ENCODE results near the gene ACTRT2. TPM values are rescaled to one million over a fixed set of nuclear protein-coding genes. Genes with fewer than 3 reads are reported as not detected.

Gene ACTRT2
- total RNA-seq, 4 donors from 2014 or later = not detected

DNA sequence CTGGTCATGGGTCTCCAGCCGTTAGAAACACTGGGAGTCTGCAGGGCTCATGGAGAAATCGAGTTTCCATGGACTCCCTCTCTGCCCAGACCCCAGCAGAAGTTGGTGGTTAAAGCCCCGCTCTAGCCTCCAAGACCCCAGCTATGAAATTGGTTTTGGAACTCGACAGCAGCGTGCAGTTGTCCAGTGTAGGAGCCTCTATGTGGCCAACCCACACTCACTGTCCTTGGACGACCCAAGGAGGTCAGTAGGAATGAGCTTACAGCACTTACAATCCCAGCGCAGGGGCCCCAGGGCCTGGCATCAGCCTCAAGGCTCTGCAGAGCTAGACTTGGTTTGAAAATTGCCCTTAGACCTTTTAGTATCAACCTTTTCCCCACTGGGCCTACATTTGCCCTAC is 44.5 kb downstream of the ACTRT2 start:
- Histone ChIP-seq H3K27ac (no peak overlapping the region), H3K4me1 (peaks cover 0 to 55% (median 21%) of the 10 kb centered on the region in 3 donors), H3K9me3 (no peaks in the 10 kb centered on the region), H3K27me3 (peaks cover 94% of the 10 kb centered on the region), H3K36me3 (no peaks in the 10 kb centered on the region), H3K4me3 (no peak overlapping the region)
- TF ChIP-seq POLR2A (IDR thresholded peaks at IDR 0.05) (no peak), POLR2AphosphoS5 (IDR thresholded peaks at IDR 0.05) (no peak), EP300 (IDR thresholded peaks at IDR 0.05) (no peak)
- TF ChIP-seq, protein P1, sequence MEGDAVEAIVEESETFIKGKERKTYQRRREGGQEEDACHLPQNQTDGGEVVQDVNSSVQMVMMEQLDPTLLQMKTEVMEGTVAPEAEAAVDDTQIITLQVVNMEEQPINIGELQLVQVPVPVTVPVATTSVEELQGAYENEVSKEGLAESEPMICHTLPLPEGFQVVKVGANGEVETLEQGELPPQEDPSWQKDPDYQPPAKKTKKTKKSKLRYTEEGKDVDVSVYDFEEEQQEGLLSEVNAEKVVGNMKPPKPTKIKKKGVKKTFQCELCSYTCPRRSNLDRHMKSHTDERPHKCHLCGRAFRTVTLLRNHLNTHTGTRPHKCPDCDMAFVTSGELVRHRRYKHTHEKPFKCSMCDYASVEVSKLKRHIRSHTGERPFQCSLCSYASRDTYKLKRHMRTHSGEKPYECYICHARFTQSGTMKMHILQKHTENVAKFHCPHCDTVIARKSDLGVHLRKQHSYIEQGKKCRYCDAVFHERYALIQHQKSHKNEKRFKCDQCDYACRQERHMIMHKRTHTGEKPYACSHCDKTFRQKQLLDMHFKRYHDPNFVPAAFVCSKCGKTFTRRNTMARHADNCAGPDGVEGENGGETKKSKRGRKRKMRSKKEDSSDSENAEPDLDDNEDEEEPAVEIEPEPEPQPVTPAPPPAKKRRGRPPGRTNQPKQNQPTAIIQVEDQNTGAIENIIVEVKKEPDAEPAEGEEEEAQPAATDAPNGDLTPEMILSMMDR (IDR thresholded peaks at IDR 0.05) = no peak
- 60% methylated on average over 1 of the region's 7 CpGs; no CpG with 5 or more reads in 1 of the 2 donors for WGBS, 2 donors (ENCODE audit: low coverage in 1 of 2)
- no peak for ATAC-seq

DNA sequence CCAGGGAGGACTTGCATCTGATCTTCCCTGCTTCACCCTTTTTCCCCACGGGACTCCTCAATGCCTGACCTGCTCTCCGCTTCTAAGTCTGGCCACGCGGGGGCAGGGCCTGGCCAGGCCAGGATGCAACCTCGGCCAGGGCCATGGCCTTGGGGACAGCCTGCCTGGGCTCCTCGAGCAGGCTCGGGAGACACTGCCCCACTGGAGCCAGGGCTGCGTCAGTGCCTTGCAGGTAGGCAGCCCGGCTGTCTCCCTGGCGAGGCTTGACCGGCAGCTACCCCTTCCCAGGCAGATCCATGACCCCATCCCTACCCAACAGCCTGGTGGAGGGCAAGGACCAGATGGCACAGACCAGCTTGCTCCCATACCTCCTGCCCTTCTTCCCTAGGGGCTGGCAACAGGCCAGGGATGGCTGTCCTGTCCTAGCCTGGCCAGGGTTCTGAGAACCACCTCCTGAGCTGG is 45.0 kb downstream of the ACTRT2 start:
- Histone ChIP-seq H3K4me1 (peaks cover 0 to 59% (median 25%) of the 10 kb centered on the region in 3 donors), H3K27ac (no peak overlapping the region), H3K36me3 (no peaks in the 10 kb centered on the region), H3K9me3 (no peaks in the 10 kb centered on the region), H3K4me3 (no peak overlapping the region), H3K27me3 (peaks cover 94% of the 10 kb centered on the region)
- no CpG with 5 or more reads among the region's 11 CpGs for WGBS, 2 donors (ENCODE audit: low coverage in 1 of 2)
- TF ChIP-seq, protein P1 (IDR thresholded peaks at IDR 0.05) = peak in 2 of 4 experiments; percentile 17 to 43
- TF ChIP-seq POLR2AphosphoS5 (IDR thresholded peaks at IDR 0.05) = no peak
- no peak for TF ChIP-seq POLR2A (IDR thresholded peaks at IDR 0.05)
- no peak for TF ChIP-seq EP300 (IDR thresholded peaks at IDR 0.05)
- ATAC-seq = no peak

DNA sequence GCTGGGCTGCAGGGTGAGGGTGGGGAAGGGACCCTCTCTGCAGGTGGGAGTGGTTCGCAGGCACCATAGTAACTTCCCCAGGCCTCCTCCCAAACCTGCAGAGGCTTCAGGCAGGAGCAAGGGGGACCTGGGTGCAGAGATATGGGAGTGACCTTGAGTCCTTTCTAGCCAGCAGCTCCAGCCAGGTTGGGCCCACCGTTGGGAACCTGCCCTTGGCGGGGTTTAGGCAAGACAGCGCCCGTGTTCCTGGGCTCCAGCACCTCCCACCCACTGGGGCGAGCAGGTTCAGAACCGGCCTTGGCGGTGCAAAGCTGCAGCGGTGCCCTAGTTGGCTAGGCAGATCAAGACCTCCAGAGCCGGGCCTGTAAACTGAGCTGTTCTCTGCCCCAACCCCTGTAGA is 45.6 kb downstream of the ACTRT2 start:
- Histone ChIP-seq H3K36me3 (no peaks in the 10 kb centered on the region), H3K4me3 (peak overlapping the region in 1 of 2 donors; percentile 74), H3K27ac (no peak overlapping the region), H3K4me1 (peaks cover 0 to 64% (median 25%) of the 10 kb centered on the region in 3 donors), H3K9me3 (no peaks in the 10 kb centered on the region), H3K27me3 (peaks cover 94% of the 10 kb centered on the region)
- no peak for TF ChIP-seq POLR2A (IDR thresholded peaks at IDR 0.05)
- TF ChIP-seq, protein P1 (IDR thresholded peaks at IDR 0.05) = no peak
- no peak for TF ChIP-seq EP300 (IDR thresholded peaks at IDR 0.05)
- TF ChIP-seq POLR2AphosphoS5 (IDR thresholded peaks at IDR 0.05) = no peak
- WGBS, 2 donors (ENCODE audit: low coverage in 1 of 2) = no CpG with 5 or more reads among the region's 10 CpGs
- no peak for ATAC-seq

DNA sequence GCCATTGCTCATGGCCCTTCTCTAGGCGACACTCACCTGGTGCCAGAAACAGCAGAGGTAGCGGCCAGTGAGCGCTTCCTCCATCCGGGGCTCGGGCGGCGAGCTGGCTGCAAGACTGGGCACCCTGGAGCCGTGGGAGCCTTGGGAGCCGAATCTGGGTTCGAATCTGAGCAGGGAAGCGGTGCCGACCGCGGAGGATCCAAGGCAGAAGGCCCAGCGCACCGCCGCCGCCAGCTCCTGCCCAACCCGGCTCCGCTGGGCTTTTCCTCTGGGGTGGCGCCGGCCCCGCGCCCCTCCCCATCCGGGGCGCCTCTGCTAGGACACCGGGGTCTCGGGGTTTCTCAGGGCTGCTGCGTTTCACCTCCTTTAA is 46.0 kb downstream of the ACTRT2 start:
- TF ChIP-seq, protein P1 (IDR thresholded peaks at IDR 0.05) = no peak
- no peak for ATAC-seq
- peaks cover 0 to 68% (median 25%) of the 10 kb centered on the region in 3 donors for H3K4me1 ChIP-seq
- H3K36me3 ChIP-seq = no peaks in the 10 kb centered on the region
- H3K27ac ChIP-seq = peak overlapping the region in 1 of 4 donors; percentile 73
- H3K4me3 ChIP-seq = peak overlapping the region in 1 of 2 donors; percentile 74
- H3K27me3 ChIP-seq = peaks cover 94% of the 10 kb centered on the region
- H3K9me3 ChIP-seq = no peaks in the 10 kb centered on the region
- WGBS, 2 donors (ENCODE audit: low coverage in 1 of 2) = 80% methylated on average over 1 of the region's 29 CpGs; no CpG with 5 or more reads in 1 of the 2 donors

All from gastroesophageal sphincter (tissue), 4 donors.